GM19372 (cell line): Measurements from ENCODE around the gene WHRN.

Source experiments
- ATAC-seq: cut with Tn5 transposase; IDR thresholded peaks from one replicate; pipeline ENCODE4 v1.9.1; 2021; ENCODE audit warnings: mild to moderate bottlenecking, low read depth, moderate library complexity; ENCODE audit not compliant: unreplicated experiment

WHRN gene

GRCh38 chr9:114386886-114387679, 118.2 kb downstream of the WHRN start:
- ATAC-seq: no peak

GRCh38 chr9:114386361-114386885, 118.8 kb downstream of the WHRN start:
- ATAC-seq: no peak

- ATAC-seq: peak; percentile 84
Measured at GRCh38 chr9:114385397-114386181, 119.7 kb downstream of the WHRN start.

GRCh38 chr9:114384836-114385396, 120.4 kb downstream of the WHRN start:
- no peak for ATAC-seq

- no peak for ATAC-seq
Measured at GRCh38 chr9:114384341-114384740, 120.9 kb downstream of the WHRN start.

- ATAC-seq: no peak
Measured at GRCh38 chr9:114383521-114384231, 121.6 kb downstream of the WHRN start.

GRCh38 chr9:114382699-114383520, 122.4 kb downstream of the WHRN start:
- no peak for ATAC-seq

GRCh38 chr9:114378883-114379282, 126.4 kb downstream of the WHRN start:
- ATAC-seq: no peak

- ATAC-seq: no peak
Measured at GRCh38 chr9:114378016-114378415, 127.3 kb downstream of the WHRN start.

- ATAC-seq: no peak
Measured at GRCh38 chr9:114376586-114377445, 128.5 kb downstream of the WHRN start.

- ATAC-seq: no peak
Measured at GRCh38 chr9:114375386-114376175, 129.7 kb downstream of the WHRN start.

GRCh38 chr9:114374936-114375335, 130.3 kb downstream of the WHRN start:
- ATAC-seq: no peak

GRCh38 chr9:114373960-114374730, 131.1 kb downstream of the WHRN start:
- ATAC-seq: no peak

GRCh38 chr9:114372921-114373448, 132.3 kb downstream of the WHRN start:
- peak; percentile 93 for ATAC-seq

- ATAC-seq: no peak
Measured at GRCh38 chr9:114371973-114372917, 133.0 kb downstream of the WHRN start.
